GM21528 (cell line): ENCODE data around the gene COA5.

ENCODE experiments used
- ATAC-seq: cut with Tn5 transposase; IDR thresholded peaks from one replicate; pipeline ENCODE4 v1.9.1; 2021; ENCODE audit warnings: mild to moderate bottlenecking, moderate library complexity; ENCODE audit not compliant: unreplicated experiment, low FRiP score

The COA5 gene

DNA sequence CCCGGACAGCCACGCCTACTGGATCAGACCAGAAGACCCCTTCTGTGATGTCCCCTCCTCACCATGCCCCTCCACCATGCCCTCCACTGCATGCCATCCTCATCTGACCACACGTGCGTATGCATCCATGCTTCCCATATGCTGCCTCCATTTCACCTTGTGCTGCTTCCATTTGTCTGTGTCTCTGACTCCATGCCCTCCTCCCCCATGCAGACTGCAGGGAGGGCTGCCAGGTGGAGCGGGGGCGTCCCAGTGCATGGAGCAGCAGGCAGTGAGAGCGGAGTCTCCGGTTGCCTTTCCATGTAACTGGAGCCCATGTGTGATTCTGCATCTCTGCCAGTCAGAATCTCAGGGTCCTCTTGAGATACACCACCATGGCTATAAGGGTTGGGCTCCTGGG lies 52.6 kb downstream of the COA5 start:
- ATAC-seq, result no peak

DNA sequence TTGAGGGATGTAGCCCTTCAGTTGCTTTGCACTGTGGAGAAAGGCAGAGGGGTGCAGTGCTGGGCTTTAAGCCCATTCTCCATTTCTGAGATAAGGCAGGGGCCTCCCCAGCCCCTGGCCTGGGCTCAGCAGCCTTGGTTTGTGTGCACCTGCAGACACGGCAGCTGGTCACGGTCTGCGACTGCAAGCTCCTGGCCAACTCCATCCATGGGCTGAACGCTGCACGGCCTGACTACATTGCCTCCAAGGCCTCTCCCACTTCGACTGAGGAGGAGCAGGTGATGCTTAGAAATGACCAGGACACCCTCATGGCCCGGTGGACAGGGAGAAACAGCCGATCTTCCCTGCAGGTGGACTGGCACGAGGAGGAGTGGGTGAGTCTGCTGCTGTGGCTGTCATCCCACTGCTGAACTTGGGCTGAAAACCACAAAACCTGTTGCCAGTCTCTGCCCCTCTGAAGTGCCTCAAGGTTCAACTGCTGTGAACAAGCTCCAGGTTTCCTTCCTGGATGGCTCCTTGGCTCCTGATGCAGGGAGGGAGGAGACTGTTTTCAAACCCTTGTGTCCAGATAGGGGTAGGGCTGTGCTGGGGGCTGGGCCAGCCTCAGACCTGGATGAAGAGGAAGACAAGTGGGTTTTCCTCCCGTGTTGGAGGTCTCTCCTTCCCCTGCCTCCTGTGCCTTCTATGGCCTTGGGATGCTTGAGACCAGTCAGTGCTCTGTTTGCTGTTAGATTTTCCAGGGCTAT lies 54.0 kb downstream of the COA5 start:
- ATAC-seq, result no peak

DNA sequence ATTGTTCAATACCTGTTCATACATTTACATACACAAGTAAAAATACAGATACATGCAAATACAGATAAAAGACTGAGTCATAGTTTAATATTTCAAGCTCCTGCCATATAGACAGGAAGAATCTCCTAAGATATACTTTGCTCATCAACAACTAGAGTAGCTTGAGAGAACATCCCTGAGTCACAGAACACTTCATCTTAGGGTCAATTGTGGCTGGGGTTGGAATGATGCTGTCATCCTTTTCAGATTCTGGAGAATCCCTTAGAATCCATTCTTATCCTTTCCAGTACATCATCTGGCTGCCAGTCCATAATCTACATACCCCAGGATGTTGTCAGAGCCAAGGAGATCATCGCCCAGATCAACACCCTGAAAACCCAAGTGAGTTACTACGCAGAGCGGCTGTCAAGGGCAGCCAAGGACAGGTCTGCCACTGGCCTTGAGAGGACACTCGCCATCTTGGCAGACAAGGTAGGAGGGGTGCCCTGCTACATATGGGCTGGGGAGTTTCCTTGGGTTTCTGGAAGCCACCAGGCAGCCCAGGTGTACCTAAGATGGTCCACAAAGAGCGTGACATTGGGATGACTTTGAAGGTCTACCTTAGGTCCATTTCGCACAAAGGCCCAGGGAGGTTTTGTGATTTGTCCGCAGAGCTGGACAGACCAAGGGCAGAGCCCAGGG lies 55.7 kb downstream of the COA5 start:
- ATAC-seq, result no peak

- no peak for ATAC-seq
These were observed 57.0 kb downstream of the COA5 start for GRCh38 chr2:98551316-98551715.

GRCh38 chr2:98550165-98550564 lies 58.1 kb downstream of the COA5 start:
- ATAC-seq, result no peak
